GM21529 (cell line): ENCODE results near the gene KLK10.
"Not testable (repeated sequence)": the region's sequence is repeated elsewhere in the genome, so short reads cannot be mapped to it uniquely, and the experiment has no call there.

ENCODE experiments used
- ATAC-seq: cut with Tn5 transposase; IDR thresholded peaks from one replicate; pipeline ENCODE4 v1.9.1; 2021; ENCODE audit not compliant: unreplicated experiment

KLK10 gene

GRCh38 chr19:51002542-51003311 lies 16.8 kb downstream of the KLK10 start:
- ATAC-seq = no peak

DNA sequence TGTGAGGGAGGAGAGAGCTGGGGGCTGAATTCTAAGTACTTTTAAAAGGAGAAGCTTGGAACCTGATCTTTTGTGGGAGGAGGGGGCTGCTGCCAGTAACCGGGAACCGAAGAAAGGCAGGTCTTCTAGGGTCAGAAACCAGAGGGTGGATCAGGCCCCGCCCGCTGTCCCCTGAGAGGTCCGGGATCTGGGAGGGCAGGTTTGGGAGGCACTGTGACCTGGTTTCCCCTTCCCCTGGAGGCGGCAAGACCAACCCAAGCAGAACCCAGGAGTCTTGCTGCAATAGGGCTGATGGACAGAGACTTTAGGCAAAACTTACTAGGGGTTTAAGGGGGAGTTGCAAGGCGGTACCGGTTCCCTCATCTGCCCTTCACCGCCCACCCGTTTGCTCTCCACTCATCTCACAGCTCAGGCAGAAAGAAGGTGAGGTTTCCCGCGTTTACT lies 17.4 kb downstream of the KLK10 start:
- ATAC-seq = no peak

GRCh38 chr19:51001515-51001914 lies 18.0 kb downstream of the KLK10 start, which contains the start of gene KLK8:
Gene KLK8 (minus strand): TSS chr19:51001604. CDS start chr19:51001167, 437 bp downstream.
- no peak for ATAC-seq

DNA sequence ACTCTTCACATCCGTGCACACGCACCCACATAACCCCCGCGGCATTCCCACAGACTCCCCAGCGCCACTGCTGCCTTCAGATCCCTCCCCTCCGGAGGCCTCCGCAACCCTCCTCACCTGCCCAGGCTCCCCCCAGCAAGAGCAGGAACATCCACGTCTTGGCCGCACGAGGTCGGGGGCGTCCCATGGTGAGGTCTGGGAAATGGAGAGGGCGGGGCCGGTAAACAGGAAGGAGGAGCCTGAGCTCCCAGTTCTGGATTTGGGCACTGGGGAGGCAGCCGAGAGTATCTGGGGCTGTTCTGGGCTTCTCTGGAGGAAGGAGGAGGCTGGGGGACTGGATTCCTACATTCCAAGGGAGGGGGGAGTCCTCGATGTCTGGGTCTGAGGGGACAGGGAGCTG lies 18.5 kb downstream of the KLK10 start:
- no peak for ATAC-seq

DNA sequence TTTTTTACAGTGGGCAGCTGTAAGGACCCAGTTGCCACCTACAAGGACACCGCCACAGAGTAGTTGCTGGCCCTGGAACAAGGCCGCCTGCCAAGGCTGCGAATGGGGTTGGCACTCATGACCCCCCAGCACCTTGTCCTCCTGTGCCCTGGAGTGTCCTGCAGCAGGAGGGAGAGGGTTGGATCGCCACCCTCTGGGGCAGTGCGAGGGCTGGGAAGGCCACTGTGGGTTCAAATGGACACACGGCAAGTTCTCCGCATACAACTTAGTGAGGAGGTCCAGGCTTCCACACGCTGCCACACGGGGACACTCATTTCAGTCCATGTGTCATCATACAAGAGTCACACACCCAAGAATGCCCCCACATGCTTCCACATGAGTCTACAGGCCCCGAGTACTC lies 19.1 kb downstream of the KLK10 start:
- no peak for ATAC-seq

GRCh38 chr19:50998686-50999085 lies 20.8 kb downstream of the KLK10 start:
- no peak for ATAC-seq

DNA sequence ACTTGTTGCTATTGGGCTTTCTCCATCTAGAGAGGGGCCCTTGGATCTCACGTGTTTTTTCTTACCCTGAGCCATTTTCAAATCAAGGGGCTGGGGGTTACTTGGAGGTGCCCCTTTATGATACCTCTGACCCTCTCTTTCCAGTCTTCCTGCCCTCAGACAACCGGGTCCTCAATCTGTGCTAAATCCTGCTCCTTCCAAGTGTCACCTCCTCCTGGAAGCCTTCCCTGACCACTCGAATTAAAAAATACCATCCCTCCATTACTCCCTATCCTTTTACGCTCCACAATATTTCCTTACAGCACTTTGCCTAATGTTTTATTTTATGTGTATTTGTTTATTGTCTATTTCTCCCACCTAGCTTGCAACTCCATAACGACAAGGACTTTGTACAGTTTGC lies 21.4 kb downstream of the KLK10 start:
- no peak for ATAC-seq

DNA sequence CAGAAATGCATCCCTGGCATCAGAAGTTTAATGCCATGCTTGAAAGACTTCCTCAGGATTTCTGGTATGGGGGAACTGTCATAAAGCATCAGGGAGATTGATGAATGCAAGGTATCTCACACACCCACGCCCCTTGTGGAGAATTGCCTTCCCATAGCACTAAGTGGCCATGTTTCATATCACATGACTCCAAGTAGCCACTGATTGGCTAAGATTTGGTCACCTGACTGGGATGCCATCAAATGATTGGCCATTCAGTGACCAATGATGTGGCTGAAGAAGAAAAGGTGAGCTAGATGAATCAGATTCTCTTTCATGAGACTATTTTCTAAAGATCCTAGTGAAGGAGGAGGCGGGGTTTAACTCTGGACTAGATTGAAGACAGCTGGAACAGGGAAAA lies 25.4 kb downstream of the KLK10 start:
- no peak for ATAC-seq

- ATAC-seq = no peak
These were observed 26.9 kb downstream of the KLK10 start for GRCh38 chr19:50992666-50993035.

DNA sequence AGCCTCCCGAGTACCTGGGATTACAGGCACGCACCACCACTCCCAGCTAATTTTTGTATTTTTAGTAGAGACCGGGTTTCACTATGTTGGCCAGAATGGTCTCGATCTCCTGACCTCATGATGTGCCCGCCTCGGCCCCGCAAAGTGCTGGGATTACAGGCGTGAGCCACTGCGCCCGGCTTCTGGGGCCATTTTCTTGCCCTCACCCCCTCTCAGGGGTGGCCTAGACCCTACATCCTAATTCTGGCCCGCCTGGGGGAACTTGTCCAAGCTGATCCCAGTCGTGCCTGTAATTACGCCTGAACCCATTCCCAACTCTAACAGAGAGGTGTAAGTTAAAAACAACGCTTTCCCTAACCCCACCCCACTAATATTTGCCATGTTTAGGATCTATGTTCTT lies 35.1 kb downstream of the KLK10 start:
- ATAC-seq = not testable (repeated sequence)

DNA sequence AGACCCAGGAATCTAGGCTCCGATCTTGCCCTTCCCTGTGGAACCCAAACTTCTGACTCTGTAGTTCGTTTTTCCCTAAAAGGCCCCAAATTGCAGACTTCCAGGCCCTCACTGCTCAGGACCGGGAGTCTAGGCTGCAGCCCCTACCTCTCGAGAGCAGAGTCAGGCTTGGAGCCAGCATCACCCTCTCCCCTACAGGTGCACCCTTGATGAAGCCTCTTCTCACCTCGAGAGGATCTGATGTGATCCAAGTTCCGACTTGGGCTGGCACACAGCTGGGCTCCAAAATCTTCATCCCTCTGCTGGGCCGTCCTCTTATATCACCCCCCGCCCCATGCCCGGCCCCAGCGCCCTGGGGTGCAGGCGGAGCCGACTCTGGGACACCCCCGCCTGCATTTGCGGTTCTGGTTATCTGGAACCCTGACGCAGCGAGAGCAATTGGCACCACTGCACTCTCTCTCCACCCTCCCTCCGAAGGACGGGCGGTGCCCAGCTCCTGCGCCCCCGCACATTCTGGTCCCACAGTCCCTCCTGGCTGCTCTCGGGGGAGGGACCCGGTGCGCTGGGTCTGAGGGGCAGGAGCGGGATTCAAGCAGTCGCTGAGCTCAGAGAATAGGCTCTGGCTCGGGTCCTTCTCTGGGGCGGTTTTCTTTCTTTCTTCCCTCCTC lies 35.8 kb downstream of the KLK10 start, which contains the start of gene KLK7:
Gene KLK7 (minus strand): TSS at position 293 of the 668 bp plus-strand sequence. CDS start 1,518 bp downstream, outside the sequence.
- ATAC-seq = no peak

DNA sequence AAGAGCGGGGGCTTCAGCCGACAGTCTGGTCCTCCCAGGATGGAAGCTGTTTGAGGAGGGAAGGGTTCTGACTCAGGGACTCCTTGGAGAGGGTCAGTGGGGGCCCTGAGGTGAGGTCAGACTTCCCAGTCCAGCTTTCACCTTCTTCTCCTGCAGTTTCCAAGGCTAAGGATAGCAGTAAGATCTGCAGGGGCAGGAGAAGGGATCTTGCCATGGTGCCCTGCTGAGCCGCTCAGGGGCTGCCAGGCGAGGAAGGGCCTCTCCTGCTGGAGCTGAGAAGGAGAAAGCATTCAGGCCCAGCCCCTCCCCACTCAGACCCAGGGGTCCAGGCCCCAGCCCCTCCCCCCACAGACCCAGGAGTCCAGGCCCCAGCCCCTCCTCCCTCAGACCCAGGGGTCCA lies 37.3 kb downstream of the KLK10 start:
- no peak for ATAC-seq

DNA sequence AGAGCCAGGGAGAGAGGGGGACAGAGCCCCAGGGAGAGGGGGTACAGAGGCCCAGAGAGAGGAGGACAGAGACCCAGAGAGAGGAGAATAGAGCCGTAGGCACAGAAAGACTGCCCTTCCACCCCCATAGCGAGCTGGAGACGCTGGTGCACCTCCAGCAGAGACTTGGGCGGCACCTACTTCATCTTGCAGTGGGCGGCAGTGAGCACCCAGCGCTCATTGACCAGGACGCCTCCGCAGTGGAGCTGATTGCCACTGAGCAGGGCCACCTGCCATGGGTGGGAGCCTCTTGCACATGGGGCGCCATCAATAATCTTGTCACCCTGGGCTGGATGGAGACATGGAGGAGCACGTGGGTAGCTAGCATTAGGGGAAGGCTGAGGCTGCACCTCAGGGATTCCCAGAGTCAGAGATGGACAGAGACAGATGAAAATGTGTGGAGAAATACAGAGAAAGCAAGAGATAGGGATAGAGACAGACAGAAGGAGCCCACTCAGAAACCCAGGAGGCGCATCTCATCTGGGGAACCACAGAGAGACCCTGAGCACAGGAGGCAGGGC lies 37.8 kb downstream of the KLK10 start:
- no peak for ATAC-seq

DNA sequence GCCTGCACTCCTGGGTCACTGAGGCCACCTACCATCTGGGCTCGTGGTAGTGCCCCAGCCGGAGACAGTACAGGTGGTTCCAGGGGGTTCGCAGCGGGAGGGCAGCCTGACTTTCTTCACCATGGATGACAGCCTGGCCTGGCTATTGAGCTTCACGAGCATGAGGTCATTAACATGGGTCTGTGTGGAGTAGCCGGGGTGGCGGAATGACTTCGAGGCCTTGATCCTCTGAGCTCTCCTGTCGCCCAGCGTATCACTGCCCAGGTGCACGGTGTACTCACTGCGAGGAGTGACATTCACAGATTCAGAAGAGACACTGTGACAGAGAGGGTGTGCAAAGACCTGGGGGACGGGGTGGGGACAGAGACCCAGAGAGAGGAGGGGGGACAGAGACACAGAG lies 39.3 kb downstream of the KLK10 start:
- no peak for ATAC-seq

- no peak for ATAC-seq
These were observed 39.8 kb downstream of the KLK10 start for GRCh38 chr19:50979758-50980157.

DNA sequence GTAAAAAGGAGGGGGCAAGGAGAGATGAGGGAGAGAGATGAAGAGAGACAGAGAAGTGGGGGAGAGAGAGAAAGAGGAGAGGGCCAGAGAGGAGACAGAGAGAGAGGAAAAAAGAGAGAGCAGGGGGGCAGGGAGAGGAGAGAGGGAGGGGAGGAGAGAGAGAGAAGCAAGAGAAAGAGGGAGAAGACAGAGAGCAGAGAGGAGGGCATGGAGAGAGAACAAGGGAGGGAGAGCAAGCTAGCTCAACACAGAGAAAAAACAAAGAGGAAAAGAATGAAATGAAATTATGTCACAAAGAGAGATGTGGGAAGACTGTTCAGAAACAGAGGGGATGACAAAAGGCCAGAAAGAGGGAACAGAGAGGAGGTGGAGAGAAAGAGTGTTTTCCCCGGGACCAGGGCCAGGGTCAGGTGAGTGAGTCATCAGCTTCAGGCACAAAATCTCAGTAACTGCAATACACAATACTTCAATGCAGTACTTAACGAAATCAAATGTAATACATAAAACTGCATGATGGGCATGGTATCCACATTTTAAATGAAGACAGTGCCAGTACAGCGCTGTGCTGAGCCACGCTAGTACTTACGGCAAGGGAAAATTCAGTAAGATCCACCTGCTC lies 40.6 kb downstream of the KLK10 start:
- ATAC-seq = no peak

GRCh38 chr19:50977626-50978025 lies 41.9 kb downstream of the KLK10 start:
- no peak for ATAC-seq

DNA sequence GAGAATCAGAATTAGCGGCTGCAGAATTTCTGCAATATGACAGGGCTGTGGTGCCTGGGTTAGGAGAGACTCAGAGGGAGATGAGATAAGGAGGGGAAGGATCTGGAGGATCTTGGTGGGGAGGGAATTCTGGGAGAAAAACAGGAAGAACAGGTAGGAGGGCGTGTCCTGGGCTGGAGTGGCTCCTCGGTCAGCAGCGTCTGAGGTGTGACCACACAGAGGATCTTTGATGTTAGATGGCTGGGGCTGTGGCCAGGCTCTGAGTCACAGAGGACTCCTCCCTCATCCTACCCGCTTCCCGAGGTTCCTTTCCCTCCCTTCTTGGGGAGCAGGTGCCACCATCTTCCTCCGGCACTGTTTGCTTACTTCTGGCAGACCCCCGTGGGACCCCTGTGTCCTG lies 43.7 kb downstream of the KLK10 start:
- ATAC-seq = no peak

- ATAC-seq = no peak
These were observed 44.6 kb downstream of the KLK10 start for GRCh38 chr19:50974702-50975556.

DNA sequence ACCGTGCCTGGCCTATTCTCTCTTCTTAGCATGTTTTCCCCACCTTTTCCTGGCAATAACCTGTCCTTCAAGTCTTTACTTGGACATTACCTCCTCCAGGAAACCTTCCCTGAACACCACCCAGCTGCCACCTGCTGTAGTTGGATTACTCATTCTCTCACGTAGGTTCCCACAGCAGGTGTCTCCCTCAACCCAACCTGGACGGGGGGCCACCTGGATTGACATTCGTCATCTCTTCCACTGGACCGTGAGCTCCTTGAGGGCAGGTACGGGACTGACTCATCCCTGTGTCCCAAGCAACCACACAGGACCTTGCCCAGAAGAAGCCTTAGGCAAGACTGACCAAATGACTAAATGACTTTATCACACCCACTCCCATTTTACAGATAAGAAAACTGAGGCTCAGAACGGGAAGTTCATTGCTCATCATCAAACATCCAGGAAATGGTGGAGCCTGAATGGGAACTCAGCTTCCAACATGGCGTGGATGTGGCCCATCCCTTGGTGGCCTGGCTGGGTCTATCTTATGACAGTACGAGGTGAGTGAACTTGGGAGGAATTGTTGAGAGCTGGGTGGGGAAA lies 46.6 kb downstream of the KLK10 start:
- no peak for ATAC-seq
